GM21528 (cell line): ENCODE data around the gene MYO1B.

Experiments
- ATAC-seq: cut with Tn5 transposase; IDR thresholded peaks from one replicate; pipeline ENCODE4 v1.9.1; 2021; ENCODE audit warnings: mild to moderate bottlenecking, moderate library complexity; ENCODE audit not compliant: unreplicated experiment, low FRiP score

The MYO1B gene

DNA sequence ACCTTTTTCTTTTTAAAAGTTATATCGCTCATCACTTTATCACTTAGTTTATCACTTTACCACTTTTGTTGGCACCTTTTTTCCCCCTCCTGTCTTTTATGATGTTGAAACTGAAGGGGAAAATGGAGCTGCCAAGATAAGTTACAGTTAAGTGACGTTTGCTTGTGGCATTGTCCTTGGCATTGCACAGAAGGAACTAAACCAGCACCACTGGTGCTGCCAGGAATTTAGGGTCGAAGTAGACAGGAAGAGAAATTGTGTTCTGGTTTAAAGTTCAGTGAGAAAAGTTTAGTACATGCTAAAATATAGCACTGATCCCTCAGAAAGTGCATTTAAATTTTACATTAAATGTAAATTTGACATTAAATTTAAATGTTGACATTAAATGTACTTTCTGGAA is 49.9 kb downstream of the MYO1B start:
- ATAC-seq, result no peak

DNA sequence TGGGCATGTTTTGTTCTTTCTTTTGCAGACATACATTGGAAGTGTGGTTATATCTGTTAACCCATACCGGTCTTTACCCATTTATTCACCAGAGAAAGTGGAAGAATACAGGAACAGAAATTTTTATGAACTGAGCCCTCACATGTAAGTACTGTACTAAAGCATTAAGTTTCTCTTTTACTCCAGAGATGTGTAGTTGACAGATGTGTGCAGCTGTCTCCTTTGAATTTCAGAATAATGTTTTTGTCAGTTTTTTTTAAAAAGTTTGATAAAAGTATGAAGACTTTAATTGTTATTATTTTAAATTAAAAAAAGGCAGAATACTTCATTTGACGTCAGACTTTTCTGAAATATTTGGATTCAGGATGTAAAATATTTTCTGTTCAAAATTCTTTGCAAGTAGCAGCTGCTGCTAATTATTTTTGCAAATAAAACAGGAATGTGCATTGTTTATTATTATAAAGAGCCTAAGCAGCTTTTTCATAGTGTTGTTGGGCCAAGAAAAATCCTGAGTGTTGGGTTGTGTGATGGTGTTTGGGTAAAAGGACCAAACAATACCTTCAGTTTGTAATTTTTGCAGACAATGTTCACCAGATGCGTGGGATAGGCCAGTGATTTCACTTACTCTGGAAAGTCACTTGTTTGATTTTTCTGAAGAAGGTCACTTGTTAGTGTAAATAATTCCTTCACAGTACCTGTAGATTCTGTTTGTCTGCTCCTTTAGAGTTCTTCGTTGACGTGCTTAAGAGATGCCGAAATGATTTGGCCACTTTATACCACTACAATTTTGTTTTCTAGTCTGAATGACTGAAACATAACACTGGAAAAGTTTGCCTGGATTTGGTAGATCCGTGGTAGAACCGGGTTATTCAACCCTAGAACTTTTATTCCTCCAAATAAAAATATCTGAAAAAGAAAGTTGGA is 51.1 kb downstream of the MYO1B start:
- ATAC-seq, result no peak

GRCh38 chr2:191297033-191297432 is 51.8 kb downstream of the MYO1B start:
- no peak for ATAC-seq

- ATAC-seq, result no peak
Observed at GRCh38 chr2:191298306-191298705, 53.1 kb downstream of the MYO1B start.

DNA sequence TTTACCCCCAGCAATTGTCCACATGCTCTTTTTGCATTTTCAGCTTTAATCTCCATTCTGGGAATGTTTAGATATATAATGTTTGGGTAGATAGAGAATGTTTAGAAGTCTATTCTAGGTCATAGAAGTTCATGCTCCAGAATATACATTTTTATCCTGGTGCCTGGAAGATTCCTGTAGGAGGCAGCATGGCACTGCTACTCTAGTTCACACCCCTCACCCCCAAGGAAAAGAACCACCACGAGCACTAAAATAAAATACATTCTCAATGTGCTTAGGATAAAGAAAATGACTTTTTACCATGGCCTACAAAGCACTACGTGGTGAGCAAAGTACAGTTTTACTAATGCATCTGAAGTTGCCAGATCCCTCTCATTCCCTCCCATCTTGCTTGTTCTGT is 53.8 kb downstream of the MYO1B start:
- no peak for ATAC-seq

- ATAC-seq, result no peak
Observed at GRCh38 chr2:191299866-191300265, 54.7 kb downstream of the MYO1B start.

GRCh38 chr2:191301971-191302370 is 56.8 kb downstream of the MYO1B start:
- no peak for ATAC-seq

DNA sequence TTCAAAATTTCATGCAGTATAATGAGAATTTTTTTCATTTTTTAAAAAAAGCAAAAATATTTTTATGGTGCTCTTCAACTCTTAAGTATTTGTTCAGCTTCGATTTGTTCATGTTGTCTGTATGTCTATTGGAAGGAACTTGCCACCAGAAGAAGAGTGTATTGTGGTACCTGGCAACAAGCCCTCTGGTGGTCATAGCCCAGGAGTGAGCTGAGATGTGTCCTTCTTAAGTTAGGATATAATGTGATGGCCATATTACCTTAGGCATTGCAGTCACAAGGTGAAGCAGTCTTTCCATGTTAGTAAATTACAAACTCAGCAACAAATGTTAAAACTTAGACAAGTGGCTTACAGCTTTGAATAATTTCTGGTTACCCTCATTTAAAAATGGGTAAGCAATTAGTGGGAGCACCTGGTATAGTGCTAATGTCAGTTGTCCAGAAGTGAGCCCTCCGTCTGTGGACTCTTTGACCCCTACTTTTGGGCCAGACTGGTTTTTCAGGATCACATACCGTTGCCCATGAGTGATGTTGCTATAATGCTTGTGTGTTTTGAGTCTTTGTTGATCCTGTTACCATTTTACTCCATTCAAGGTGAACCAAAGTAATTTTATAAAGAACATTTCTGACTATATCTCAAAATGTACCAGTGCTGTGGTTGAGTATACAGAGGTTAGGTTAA is 57.4 kb downstream of the MYO1B start:
- ATAC-seq, result no peak

DNA sequence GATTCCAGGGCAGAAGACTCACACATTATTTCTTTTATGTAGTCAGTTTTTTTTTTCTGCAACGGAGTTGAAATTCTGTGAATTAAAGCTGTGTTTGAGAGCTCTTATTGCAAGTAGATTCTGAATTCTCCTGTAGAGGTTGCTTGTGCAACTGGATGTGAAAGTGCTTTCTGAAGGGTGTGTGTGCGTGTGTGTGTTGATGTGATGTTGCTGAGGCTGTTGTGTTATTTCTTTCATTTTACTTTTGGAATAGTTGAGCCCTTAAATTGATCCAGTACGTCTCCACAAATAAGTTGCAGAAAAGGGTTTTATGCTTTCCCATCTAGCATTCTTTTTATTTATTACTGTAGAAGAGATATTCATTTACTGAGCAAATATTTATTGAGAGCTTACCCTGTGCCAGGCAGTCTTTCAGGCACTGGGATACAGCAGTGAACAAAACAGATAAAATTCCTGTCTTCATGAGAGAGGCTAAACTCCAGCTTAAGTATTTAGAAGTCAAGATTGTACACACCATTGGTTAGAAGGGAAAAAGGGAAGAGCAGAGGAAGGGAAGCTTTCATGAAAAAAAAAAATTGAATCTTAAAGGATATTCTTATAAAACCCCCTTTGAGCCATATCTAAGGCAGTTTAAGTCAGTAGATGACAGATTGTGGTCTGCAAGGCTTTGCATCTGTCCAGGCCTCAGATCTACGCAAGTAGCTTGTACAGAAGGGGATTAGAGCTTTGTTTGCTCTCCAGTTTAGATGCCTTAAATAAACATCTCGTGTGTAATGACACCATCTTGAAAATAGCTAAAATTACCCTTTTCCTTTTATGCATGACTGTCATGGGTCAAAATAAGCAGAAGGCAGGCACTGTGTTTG is 58.2 kb downstream of the MYO1B start:
- no peak for ATAC-seq

GRCh38 chr2:191304939-191305875 is 60.0 kb downstream of the MYO1B start:
- no peak for ATAC-seq

DNA sequence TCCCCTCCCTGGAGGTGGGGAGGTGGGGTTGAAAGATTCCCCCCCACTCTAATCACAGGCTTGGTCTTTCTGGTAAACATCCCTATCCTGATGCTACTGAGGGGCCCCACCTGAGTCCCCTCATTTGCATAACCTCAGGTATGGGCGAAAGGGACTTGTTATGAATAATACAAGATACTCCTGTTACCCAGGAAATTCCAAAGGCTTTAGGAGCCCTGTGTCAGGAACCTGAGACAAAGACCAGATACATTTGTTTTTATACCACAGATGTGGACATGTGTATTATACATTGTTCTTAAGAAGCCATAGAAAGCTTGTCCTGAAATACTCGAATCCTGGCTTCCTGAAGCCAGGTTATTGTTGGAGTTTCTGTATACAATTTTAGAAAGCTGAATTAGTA is 62.8 kb downstream of the MYO1B start:
- ATAC-seq, result no peak

- no peak for ATAC-seq
Observed at GRCh38 chr2:191311156-191311555, 66.0 kb downstream of the MYO1B start.

DNA sequence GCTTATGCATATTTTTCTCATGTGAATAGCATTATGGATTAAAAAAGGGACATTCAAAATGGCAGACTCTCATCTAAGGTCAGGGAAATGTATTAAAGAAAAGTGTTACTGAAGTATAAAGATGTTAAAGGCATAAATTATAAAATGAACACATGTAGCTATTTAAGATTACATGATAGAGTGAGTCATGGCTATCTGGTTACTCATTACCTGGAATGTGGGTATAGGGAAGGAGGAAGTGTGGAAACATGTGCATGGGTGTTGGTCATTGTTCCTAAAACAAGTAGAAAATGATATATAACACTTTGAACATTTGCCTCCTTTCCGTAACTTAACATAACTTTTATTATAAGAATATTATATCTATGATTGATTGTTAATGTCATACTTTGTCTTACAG is 66.4 kb downstream of the MYO1B start:
- ATAC-seq, result no peak

GRCh38 chr2:191312163-191312562 is 67.0 kb downstream of the MYO1B start:
- ATAC-seq, result no peak

DNA sequence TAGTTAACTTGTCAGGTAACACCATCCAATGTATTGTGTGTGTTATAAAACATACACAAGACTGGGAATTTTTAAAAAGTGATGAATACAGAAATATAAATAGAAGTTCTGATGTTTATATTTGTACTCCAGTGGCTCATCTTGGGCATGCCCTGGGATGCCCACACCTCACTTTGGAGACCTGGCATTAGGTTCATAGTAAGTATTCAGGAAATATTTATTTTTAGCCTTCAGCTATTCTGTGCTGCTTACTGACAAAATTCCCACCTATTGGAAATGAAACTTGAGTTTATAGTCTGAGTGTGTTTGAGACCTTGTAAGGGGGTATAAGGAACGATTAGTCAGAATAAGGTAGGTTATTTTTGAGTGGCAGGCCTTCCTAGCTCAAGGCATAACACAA is 67.5 kb downstream of the MYO1B start:
- no peak for ATAC-seq

GRCh38 chr2:191314697-191315364 is 69.6 kb downstream of the MYO1B start:
- ATAC-seq, result no peak

DNA sequence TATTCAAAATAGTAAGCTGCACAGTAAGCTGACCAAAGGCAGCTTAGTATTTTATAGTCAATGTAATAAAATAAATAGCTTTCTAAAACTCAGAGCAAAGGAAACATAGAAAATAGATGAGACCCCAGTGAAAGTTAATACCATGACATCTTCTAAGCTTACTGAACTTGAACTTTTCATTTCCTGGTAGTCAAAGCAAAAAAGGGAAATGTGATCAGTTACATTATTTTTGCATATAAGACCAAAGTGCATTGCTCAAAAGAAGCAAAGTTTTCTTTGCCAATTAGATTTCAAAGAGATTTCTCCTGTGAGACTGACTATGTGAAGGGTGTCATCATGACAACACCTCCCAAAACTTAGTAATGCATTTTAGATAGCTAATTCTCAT is 70.2 kb downstream of the MYO1B start:
- no peak for ATAC-seq

DNA sequence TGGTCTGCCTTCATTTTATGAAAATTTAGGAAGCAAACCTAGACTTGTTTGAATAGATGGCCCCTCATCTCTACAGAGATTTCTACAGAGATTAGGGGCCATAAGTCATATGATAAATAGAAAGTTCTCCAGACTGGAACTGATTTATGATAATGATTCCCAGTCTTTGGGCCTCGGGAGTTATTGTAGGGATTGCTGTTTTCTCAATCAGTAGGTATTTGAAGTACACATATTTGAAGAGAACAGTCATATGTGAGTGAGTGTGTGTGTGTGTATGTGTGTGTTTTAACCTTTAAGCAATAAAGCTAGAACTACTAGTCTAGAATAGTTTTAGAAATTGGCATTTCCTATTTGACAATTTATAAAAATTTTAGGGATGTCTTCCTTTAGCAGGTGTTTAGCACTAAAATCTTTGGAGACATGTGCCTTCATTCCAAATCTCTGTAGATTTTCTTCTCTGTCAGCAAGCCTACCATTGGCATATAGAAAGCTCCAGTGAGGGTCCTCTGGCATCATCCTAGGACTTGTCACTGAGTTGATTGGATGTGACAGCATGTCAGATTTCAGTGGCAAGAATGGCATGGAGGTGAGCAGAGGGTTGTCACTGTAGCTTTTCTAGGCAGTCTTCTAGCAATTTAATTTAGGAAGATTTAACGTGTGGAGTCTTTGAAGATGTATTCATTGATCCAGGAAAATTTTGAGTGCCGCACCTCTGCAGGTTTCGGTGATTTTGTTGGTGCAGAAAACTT is 71.2 kb downstream of the MYO1B start:
- no peak for ATAC-seq
